Esophagus (tissue), 2 donors: ENCODE measurements around the gene DDIT4. TPM values are rescaled to one million over a fixed set of nuclear protein-coding genes. Genes with fewer than 3 reads are reported as not detected.

Source experiments
- H3K27ac ChIP-seq, 2 donors: one replicate each; pipeline ENCODE4 v1.5.1; 2013; ENCODE audit warnings: low read depth in 2 of 2, mild to moderate bottlenecking in 2 of 2, inconsistent platforms in 1 of 2, low read length in 1 of 2, moderate library complexity in 1 of 2
- H3K27me3 ChIP-seq, 2 donors: one replicate each; pipeline ENCODE4 v1.6.1; 2013; ENCODE audit warnings: low read length in 2 of 2, control low read depth in 1 of 2, mild to moderate bottlenecking in 1 of 2; ENCODE audit not compliant: insufficient read depth in 2 of 2, control insufficient read depth in 1 of 2
- H3K36me3 ChIP-seq, 2 donors: one replicate each; pipeline ENCODE4 v1.6.1; 2013; ENCODE audit warnings: low read length in 1 of 2; ENCODE audit not compliant: control insufficient read depth in 2 of 2, insufficient read depth in 2 of 2
- H3K4me1 ChIP-seq, 2 donors: one replicate each; pipeline ENCODE4 v1.6.1; 2013; ENCODE audit warnings: low read length in 1 of 2; ENCODE audit not compliant: control insufficient read depth in 2 of 2, insufficient read depth in 2 of 2
- H3K4me3 ChIP-seq, 2 donors: one replicate each; pipeline ENCODE4 v1.5.1; 2013; ENCODE audit warnings: low read length in 2 of 2, mild to moderate bottlenecking in 2 of 2, low read depth in 1 of 2, moderate library complexity in 1 of 2
- H3K9me3 ChIP-seq, 2 donors: one replicate each; pipeline ENCODE4 v1.6.1; 2013; ENCODE audit warnings: mild to moderate bottlenecking in 2 of 2, low read depth in 1 of 2, low read length in 1 of 2, moderate library complexity in 1 of 2; ENCODE audit not compliant: control insufficient read depth in 2 of 2, insufficient read depth in 1 of 2
- WGBS, 2 donors: extraction: QIAGEN DNeasy Blood & Tissue Kit; methylation state at CpG; one replicate each; pipeline ENCODE4 v1.1.7; 2013; 5-methylcytosine and 5-hydroxymethylcytosine counted together
- polyA plus RNA-seq, 2 donors: library from polyadenylated mRNA; stranded (reverse); fragments of 200-250 nt; gene quantifications; one replicate each; pipeline ENCODE4 v1.2.3, GENCODE V29; 2013
- donor health status: healthy with polysubstance abuse.
- donor health status: Bipolar disorder and iron deficiency.

The DDIT4 gene
- polyA plus RNA-seq, 2 donors: 230 to 332 TPM

DNA sequence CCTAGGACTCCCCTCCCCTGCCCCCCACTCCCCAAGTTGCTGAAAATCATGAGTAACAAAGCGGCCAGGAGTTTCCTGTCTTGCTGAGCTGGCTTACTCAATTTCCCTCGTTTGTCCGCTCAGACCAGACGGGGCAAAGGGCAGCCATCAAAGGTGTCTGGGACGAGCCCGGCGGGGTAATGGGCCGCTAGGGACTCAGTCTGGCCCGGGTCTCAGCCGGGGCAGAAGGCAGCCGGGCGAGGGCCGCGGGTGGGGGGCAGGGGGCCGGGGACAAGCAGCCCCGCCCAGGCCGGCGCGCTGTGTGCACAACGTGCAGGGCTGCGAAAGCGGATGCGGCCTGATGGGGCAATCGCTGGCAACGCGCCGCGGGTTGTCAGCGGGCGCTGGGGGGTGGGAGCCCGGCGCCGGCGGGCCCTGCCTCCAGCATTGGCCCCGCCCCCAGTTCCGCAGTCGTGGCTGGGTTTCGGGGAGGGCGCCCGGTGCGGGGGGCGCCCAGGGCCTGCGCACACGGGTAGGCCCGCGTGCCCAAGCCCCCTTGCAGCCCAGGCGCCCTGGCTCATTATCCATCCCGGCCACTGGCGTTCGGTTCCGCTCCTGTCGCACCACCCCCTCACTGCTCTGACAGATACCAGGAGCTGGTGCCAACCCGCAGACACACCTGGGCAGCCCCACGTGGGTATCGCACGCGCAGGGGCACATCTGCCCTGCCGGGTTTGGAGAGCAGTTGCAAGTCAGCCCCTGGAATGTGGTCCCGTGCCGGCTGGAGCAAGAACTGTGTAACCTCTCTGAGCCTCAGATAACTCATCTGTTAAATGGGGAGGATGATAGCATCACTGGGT lies 45.9 kb downstream of the DDIT4 start:
- Histone ChIP-seq H3K36me3 (no peaks in the 10 kb centered on the region), H3K27ac (peak overlapping the region; percentile 94 to 97), H3K4me1 (peaks cover 20 to 44% of the 10 kb centered on the region in 2 donors), H3K9me3 (no peaks in the 10 kb centered on the region), H3K27me3 (no peaks in the 10 kb centered on the region), H3K4me3 (peak overlapping the region; percentile 35 to 46)
- WGBS, 2 donors: 1 to 2% methylated on average over 35 to 60 of the region's 60 CpGs

DNA sequence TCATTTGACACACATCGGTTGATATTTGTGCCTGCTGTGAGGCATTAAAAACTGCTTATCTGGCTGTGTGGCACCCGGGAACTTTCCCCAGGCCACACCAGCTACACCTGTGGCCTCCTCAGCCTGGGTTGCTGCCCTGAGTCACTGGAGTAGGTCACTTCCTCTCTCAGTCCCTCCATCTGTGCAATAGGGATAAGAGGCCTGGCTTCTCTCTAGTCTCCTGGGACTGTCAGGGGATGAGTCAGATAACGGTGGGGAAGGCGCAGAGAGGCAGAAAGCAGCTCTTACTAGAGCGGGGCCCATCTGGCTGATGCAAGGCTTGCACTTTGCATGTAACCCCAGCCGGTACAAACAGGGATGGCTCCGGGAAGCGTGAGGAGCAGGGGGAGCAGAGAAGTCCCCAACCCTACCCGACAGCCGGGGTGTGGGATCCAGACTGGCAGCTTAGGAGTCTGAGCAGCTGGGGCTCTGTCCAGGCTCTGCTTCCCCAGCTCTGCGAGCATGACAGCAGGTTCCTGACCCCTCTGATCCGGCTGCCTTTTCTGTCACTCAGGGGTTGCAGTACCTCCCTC lies 47.0 kb downstream of the DDIT4 start:
- 24 to 33% methylated on average over 12 of the region's 12 CpGs for WGBS, 2 donors
- Histone ChIP-seq H3K27ac (peak overlapping the region; percentile 94 to 97), H3K4me3 (no peak overlapping the region), H3K4me1 (peaks cover 19 to 46% of the 10 kb centered on the region in 2 donors), H3K36me3 (no peaks in the 10 kb centered on the region), H3K27me3 (no peaks in the 10 kb centered on the region), H3K9me3 (no peaks in the 10 kb centered on the region)

DNA sequence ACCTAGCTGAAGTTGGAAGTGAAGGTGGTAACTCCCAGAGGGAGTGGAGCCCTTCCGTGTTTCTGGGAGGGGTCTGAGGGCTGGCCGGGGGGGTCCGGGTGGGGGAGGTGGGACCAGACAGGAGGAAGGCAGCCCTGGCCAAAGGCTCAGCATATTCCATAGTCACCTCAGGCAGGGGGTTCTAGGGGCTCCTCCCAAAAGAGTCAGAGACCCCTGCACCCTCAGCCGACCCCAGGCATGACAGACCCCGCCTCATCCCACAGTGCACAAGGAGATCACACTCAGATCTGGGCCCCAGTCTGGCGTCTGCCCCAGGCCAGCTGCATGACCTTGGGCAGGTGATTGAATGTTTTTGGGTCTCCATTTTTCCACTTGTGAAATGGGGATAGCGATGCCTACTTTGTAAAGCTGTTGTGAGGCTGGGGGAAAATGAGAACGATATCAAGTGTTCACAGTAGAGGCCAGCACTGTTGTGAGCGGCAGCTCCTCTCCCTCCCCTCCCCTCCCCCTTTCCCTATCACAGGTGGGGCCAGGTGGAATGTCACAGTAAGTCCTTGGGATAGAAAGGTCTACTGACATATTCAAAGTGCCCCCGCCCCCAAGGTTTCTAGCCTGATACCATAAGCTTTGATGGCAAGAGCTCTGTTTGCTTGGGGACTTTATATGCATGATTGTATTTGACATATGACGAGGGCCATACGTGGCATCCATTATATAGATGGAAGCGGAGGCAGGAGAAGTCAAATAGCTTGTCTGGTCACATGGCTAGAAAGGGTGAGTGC lies 47.7 kb downstream of the DDIT4 start:
- Histone ChIP-seq H3K27ac (peak overlapping the region; percentile 94 to 97), H3K27me3 (no peaks in the 10 kb centered on the region), H3K4me3 (no peak overlapping the region), H3K4me1 (peaks cover 18 to 41% of the 10 kb centered on the region in 2 donors), H3K9me3 (no peaks in the 10 kb centered on the region), H3K36me3 (no peaks in the 10 kb centered on the region)
- 63 to 75% methylated on average over 13 of the region's 13 CpGs for WGBS, 2 donors

DNA sequence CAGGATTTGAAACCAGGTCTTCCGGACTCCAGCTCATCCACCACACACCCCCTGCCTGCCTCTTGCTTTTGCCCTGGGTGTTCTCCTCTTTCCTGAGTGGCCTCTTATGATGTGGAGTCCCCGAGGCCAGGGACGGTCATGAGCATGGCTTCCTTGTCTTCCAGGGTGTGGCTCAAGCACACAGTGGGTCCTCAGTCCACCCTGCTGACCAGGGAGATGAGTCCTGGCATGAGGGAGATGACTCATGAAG lies 48.2 kb downstream of the DDIT4 start:
- H3K27me3 ChIP-seq: no peaks in the 10 kb centered on the region
- H3K4me3 ChIP-seq: no peak overlapping the region
- peak overlapping the region; percentile 76 to 97 for H3K27ac ChIP-seq
- H3K4me1 ChIP-seq: peaks cover 17 to 38% of the 10 kb centered on the region in 2 donors
- H3K9me3 ChIP-seq: no peaks in the 10 kb centered on the region
- WGBS, 2 donors: 67 to 79% methylated on average over 3 of the region's 3 CpGs
- H3K36me3 ChIP-seq: no peaks in the 10 kb centered on the region

DNA sequence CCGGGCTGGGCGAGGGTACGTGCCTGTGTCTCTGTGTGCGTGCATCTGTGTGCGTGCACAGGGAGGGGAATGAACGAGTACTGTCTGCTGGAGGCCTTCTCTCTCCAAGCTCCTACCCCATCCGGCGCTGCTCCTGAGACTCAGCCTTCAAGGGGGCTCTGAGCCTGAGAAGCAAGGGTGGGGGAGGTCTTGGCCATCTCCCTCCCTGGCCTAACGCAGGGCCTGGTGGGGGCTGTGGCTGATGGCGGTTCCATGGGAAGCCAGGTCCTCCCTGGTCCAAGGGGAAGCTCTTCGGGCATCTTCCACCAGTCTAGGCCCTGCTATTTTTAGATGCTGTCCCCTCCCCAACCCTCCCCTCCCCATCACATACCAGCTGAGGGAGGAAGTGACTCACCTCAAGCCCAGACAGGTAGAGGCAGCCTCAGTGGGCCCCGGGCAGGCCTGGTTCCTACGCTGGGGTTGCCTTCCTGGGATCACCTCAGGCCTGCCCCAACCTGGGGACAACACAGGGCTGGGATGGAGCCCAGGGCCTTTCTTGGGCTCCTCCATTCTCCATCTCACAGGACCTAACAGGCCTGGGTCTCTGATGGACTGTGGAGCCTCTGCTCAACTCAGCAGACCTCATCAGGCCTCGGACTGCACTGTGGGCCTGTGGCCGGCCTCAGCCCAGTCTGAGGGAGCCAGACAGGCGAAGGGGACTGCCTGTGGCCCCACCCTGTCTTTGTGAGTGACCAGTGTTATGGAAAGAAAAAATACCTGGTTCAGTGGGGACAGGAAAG lies 48.7 kb downstream of the DDIT4 start:
- H3K4me3 ChIP-seq: no peak overlapping the region
- H3K9me3 ChIP-seq: no peaks in the 10 kb centered on the region
- no peaks in the 10 kb centered on the region for H3K27me3 ChIP-seq
- H3K4me1 ChIP-seq: peaks cover 16 to 36% of the 10 kb centered on the region in 2 donors
- no peaks in the 10 kb centered on the region for H3K36me3 ChIP-seq
- H3K27ac ChIP-seq: peak overlapping the region; percentile 76 to 97
- 60 to 76% methylated on average over 14 to 16 of the region's 16 CpGs for WGBS, 2 donors

DNA sequence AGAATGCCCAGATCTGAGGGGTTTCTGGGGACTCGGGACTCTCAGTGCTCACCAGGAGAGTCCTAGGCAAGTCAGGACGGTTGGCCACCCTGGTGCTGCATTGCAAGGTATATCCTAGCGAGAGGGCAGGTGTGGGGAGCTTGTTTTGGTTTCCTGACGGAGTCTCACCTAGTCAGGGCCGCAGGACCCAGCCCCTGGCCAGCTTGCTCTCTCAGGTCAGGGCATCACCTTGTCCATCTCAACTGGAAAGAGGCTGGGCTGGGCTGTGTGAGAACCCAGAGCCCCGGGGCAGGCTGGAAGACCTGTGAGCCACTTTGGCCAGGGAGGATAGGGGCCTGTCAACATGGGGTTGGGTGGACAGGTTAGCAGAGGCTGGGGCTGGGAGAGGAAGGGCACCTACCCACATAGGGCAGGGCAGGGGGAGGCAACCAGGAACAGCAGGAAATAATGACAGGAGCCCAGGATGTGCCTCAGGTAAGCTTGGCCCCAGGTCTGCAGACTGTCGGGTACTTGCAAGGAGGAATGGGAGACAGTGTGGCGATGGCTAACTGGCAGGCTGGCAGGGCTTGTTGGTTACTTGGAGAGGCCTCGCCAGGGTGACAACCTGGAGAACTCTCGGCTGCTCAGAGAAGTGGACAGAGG lies 49.5 kb downstream of the DDIT4 start:
- no peaks in the 10 kb centered on the region for H3K36me3 ChIP-seq
- peaks cover 16 to 40% of the 10 kb centered on the region in 2 donors for H3K4me1 ChIP-seq
- WGBS, 2 donors: 82 to 89% methylated on average over 10 of the region's 10 CpGs
- H3K4me3 ChIP-seq: no peak overlapping the region
- H3K27ac ChIP-seq: peak overlapping the region; percentile 76 to 97
- H3K9me3 ChIP-seq: no peaks in the 10 kb centered on the region
- no peaks in the 10 kb centered on the region for H3K27me3 ChIP-seq

DNA sequence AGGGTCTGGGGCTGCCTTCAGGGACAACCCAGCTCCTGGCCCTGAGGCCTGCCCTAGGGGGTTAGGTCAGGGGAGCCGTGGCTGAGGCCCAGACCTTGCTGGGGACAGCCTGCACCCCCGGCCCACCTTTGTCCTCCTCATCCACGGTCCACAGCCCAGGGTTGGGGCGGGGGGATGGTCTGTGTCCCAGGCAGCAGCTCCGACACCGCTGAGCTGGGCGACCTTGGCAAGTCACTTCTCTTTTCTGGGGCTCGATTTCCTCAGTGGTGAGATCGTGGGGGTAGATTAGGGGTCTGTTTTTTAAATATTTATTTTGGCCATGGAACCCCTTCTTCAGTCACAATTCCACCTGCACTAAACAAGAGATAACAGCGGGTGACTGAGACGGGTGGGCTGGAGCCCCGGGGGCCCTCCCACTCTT lies 50.1 kb downstream of the DDIT4 start:
- no peaks in the 10 kb centered on the region for H3K36me3 ChIP-seq
- H3K27ac ChIP-seq: no peak overlapping the region
- no peaks in the 10 kb centered on the region for H3K9me3 ChIP-seq
- WGBS, 2 donors: 66 to 81% methylated on average over 12 of the region's 12 CpGs
- no peak overlapping the region for H3K4me3 ChIP-seq
- peaks cover 16 to 43% of the 10 kb centered on the region in 2 donors for H3K4me1 ChIP-seq
- H3K27me3 ChIP-seq: no peaks in the 10 kb centered on the region
